ENCODE data around the gene CA4.
"Not testable (repeated sequence)": the region's sequence is repeated elsewhere in the genome, so short reads cannot be mapped to it uniquely, and the experiment has no call there.

CA4 gene

GRCh38 chr17:60155815-60156214, 6.0 kb downstream of the CA4 start:
- DNase-seq: no peak

- no peak for DNase-seq
Observed at GRCh38 chr17:60156746-60157145, 7.0 kb downstream of the CA4 start.

DNA sequence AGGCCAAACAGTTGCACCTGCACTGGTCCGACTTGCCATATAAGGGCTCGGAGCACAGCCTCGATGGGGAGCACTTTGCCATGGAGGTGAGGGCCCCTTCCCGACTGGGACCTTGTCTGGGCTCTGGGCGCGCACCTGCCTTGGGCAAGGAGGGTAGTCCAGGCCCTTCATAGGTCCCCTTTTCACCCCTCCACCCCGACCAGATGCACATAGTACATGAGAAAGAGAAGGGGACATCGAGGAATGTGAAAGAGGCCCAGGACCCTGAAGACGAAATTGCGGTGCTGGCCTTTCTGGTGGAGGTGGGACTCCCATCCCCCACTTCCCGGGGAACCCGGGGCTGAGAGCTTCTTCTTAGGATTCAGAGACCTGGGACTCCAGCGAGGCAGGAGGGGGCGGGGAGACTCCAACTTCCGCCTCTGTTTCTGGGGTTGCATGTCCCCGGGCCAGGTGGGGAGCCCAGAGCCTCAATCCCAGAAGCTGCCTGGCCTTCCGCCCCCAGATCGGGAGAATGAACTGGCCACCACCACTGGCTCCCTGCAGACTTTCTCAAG, 7.8 kb downstream of the CA4 start:
- DNase-seq: no peak

GRCh38 chr17:60158751-60159478, 9.1 kb downstream of the CA4 start:
- DNase-seq: no peak

DNA sequence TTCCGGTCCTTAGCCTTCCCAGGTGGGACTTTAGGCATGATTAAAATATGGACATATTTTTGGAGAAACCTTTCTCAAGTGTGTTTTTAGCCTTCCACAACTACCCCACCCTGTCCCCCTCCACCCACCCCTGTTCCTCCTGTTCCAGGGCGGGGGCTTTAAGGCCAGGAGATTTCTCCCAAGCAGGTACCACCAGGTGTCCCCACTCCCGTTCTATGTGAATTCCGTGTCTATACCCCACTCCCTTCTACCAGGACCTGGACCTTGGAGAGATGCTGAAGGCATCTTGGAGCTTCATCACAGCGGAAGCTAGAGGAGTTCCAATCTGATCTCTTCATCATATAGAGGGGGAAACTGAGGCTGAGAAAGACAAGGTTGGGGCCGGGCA, 9.7 kb downstream of the CA4 start:
- no peak for DNase-seq

- DNase-seq: no peak
Observed at GRCh38 chr17:60160829-60161501, 11.2 kb downstream of the CA4 start.

DNA sequence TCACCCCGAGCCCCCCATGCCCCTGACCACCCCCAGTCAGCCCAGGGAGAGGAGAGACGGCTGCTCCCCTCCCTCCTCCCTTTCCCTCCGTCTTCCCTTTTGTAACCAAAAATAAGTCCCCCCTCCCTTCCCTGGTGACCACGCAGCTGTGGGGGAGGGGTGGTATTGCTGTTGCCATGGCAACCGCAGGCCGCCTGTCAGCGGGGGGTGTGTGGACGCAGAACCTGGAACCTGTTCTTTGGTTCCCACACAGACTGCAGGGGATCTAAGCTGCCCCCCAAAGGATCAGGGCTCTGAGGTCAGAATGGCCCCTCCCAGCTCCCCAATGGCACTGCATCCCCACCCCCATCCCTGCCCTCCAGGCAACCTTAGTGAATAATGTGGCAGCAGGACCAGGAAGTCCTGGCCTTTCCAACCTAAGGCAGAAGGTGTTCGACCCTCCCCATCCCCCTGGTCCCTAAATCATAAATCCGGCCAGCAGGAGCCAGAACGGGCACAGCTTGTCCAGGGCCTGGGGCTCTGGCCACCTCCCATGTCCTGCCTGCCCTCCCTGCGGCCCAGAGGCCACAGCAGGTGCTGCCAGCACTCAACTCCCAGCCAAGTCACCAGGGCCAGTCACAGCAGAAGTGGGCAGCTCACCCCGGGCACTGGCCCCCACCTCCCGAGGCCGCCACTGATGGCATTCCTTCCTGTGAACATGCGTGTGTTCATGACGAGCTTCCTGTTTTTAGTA, 12.0 kb downstream of the CA4 start:
- DNase-seq: no peak

GRCh38 chr17:60163108-60163784, 13.5 kb downstream of the CA4 start:
- no peak for DNase-seq

DNA sequence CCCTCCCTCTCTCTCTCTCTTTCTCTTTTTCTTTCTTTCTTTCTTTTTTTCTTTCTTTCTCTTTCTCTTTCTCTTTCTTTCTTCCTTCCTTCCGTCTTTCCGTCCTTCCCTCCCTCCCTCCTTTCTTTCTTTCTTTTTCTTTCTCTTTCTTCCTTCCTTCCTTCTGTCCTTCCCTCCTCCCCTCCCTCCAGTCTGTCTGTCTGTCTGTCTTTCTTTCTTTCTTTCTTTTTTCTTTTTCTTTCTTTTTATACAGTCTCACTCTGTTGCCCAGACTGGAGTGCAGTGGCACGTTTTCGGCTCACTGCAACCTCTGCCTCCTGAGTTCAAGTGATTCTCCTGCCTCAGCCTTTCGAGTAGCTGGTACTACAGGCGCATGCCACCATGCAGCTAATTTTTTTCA, 14.4 kb downstream of the CA4 start:
- no peak for DNase-seq

- DNase-seq: no peak
Observed at GRCh38 chr17:60164697-60165096, 14.9 kb downstream of the CA4 start.

DNA sequence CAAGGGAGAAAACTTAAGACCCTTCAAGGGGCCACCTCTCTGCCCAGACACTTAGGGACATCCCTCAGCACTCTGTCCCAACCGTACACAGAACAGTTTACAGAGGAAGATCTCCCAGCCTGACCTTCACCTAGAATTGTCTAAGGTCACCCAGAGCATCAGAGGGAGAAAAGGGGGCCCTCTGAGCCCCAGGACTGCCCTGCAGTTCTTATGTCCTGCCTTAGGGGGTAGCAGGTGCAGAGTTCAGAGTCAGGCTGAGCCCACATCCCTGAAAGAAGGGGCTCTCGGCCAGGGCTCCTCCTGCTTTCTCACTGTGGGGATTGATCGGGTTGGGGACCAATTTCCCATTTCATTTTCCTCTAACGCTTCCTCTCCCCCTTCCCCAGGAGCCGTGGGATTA, 15.4 kb downstream of the CA4 start:
- DNase-seq: no peak

DNA sequence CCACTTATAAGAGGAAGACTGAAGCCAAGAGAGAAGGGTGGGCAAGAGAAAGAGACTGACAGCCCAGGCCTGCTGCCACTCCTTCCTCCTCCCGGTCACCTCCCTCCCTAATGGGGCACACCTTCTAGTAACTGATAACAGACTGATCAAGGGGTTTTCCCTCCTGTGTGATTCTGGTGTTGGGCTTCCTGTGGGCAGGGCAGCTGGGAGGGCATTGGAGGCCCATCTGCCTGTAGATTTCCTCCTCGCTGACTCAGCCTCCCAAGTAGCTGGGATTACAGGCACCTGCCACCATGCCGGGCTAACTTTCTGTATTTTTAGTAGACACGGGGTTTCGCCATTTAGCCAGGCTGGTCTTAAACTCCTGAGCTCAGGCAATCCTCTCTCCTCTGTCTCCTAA, 16.2 kb downstream of the CA4 start:
- no peak for DNase-seq

GRCh38 chr17:60167065-60167741, 17.4 kb downstream of the CA4 start:
- no peak for DNase-seq

DNA sequence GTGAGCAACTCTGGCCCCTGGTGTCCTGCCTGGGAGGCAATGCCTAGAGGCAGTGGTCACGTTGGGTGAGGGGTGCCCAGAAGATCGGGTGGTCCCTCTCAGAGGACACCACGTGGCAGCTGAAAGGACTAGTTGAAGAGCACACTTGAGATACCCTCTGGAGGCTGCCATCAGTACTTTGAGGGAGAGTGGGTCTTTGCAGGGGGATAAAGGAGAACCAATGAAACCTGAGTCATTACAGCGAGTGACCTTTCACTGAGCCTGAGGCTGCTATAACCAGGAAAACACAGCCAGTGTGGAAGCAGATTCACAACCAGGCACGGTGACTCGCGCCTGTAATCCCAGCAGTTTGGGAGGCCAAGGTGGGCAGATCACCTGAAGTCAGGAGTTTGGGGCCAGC, 18.9 kb downstream of the CA4 start:
- no peak for DNase-seq

GRCh38 chr17:60169921-60170817, 20.4 kb downstream of the CA4 start:
- no peak for DNase-seq

- no peak for DNase-seq
Observed at GRCh38 chr17:60170835-60171752, 21.3 kb downstream of the CA4 start.

DNA sequence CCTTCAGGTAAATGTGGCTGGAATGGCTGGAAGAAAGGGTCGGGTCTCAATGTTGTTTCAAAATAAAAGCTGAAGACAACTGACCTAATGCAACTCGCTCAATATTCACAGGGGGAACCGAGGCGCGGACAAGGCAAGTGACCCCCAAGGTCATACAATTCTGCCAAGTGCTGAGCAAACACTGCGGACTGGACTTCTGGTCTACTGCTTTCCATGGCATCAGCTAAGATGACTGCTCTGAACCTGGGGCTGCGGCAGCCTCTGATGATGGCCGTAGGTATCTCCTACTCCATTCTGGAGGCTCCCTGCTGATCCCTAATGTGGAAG, 21.9 kb downstream of the CA4 start:
- DNase-seq: no peak

GRCh38 chr17:60173304-60173819, 23.6 kb downstream of the CA4 start:
- no peak for DNase-seq

- no peak for DNase-seq
Observed at GRCh38 chr17:60174035-60174434, 24.3 kb downstream of the CA4 start.

DNA sequence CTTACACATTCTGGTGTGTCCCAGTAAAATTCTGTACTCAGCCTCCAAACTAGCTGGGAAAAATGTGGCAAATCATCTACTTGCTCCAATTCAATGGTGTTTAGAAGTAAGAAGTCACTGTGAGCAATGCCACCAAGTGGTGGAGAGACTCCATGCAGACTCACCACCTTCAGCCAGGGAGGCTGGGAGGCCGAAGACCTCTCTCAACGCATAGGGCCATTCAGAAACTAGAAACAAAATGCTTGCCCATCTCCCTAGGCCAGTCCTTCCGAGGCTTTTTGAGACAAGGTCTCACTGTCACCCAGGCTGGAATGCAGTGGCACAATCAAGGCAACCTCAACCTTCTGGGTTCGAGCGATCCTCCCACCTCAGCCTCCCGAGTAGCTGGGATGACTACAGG, 25.0 kb downstream of the CA4 start:
- DNase-seq: not testable (repeated sequence)

Measured in effector CD4-positive, alpha-beta T cell (primary cell).